Natural killer cell (primary cell): Measurements from ENCODE around the gene RGS10. TPM values are rescaled to one million over a fixed set of nuclear protein-coding genes. Genes with fewer than 3 reads are reported as not detected.
"Not testable (repeated sequence)": the region's sequence is repeated elsewhere in the genome, so short reads cannot be mapped to it uniquely, and the experiment has no call there.

Experiments used
- ATAC-seq, 3 donors: fragments of 150-1000 bp in 2 of 3; fragments of 200-7000 bp in 1 of 3; cut with Tn5 transposase; 1 replicate in 1 of 3; 2 replicates in 2 of 3; pipeline ENCODE4 v1.10.0; 2021; ENCODE audit warnings: mild to moderate bottlenecking in 2 of 3, moderate library complexity in 2 of 3
- DNase-seq, 2 donors: peaks; one replicate each; pipeline versions ENCODE4 v3.0.0 to v3.0.0-alpha.2; 2013 to 2021; ENCODE audit warnings: mixed read lengths in 1 of 2
- H3K27ac ChIP-seq: one replicate; pipeline ENCODE4 v1.5.1; 2013; ENCODE audit warnings: mild to moderate bottlenecking, low read length
- H3K27me3 ChIP-seq: one replicate; pipeline ENCODE4 v1.6.1; 2013; ENCODE audit warnings: low read length; ENCODE audit not compliant: control insufficient read depth, insufficient read depth
- H3K36me3 ChIP-seq: one replicate; pipeline ENCODE4 v1.6.1; 2013; ENCODE audit warnings: low read length; ENCODE audit not compliant: control insufficient read depth, insufficient read depth
- H3K4me1 ChIP-seq: one replicate; pipeline ENCODE4 v1.6.1; 2013; ENCODE audit warnings: low read length; ENCODE audit not compliant: control insufficient read depth, insufficient read depth
- H3K4me3 ChIP-seq: one replicate; pipeline ENCODE4 v1.5.1; 2013; ENCODE audit warnings: low read length
- H3K9me3 ChIP-seq: one replicate; pipeline ENCODE4 v1.6.1; 2013; ENCODE audit warnings: low read length; ENCODE audit not compliant: control insufficient read depth, insufficient read depth
- H3K27ac Mint-ChIP-seq, 2 donors: one replicate each; pipeline ENCODE4 v1.8.0; 2022; ENCODE audit warnings: mild to moderate bottlenecking in 2 of 2, mixed read lengths in 2 of 2, moderate library complexity in 1 of 2
- H3K27me3 Mint-ChIP-seq, 2 donors: one replicate each; pipeline ENCODE4 v1.8.0; 2022; ENCODE audit warnings: low read depth in 2 of 2, mixed read lengths in 2 of 2
- H3K36me3 Mint-ChIP-seq: one replicate; pipeline ENCODE4 v1.8.0; 2022; ENCODE audit warnings: mixed read lengths
- H3K4me1 Mint-ChIP-seq, 2 donors: one replicate each; pipeline ENCODE4 v1.8.0; 2022; ENCODE audit warnings: mixed read lengths in 2 of 2
- H3K4me3 Mint-ChIP-seq: one replicate; pipeline ENCODE4 v1.8.0; 2022; ENCODE audit warnings: mild to moderate bottlenecking, moderate library complexity, mixed read lengths
- H3K9me3 Mint-ChIP-seq, 2 donors: one replicate each; pipeline ENCODE4 v1.8.0; 2022; ENCODE audit warnings: mixed read lengths in 2 of 2
- CTCF ChIP-seq: fragments of 200-600 bp; IDR thresholded peaks from one replicate; pipeline ENCODE4 v1.8.0; 2022; ENCODE audit warnings: antibody characterized with exemption
- WGBS: methylation state at CpG from one replicate; pipeline ENCODE4 v1.1.7; 2013; ENCODE audit warnings: missing lambda C conversion rate; ENCODE audit not compliant: insufficient coverage; 5-methylcytosine and 5-hydroxymethylcytosine counted together
- intact Hi-C: fragments of 100-400 bp; cut with micrococcal nuclease; formaldehyde crosslinking; loops from one replicate; pipeline ENCODE4 v1.14.2; 2022
- total RNA-seq, 4 donors: library from RNA; stranded (reverse); fragments of 120-200 nt in 1 of 4; gene quantifications; one replicate each; pipeline versions ENCODE4 v1.2.3 to v1.2.4, GENCODE V29; 2013 to 2022

The RGS10 gene
- total RNA-seq, 3 donors from 2014 or later (not counting 1 experiment from before 2014, with no cell fraction given) = 13.5 to 25.7 (median 21.4) TPM

DNA sequence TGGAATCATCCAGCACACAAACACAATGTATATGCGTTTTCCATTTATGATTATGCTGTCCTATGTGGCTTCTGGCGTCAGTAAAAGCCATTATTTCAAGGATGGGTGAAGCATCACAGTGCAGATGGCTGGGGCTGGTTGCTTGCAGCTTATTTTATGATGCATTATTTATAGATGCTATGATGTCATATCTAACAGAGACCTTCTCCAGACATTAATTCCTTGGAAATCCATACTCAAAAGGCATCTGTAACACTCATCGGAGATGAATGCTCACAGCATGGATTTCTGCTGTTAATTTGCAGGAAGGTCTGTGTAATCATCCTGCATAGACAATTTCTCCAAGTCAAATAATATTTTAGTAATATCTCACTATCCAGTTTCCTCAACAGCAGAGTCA, 7.2 kb downstream of the RGS10 start:
- Mint-ChIP-seq H3K9me3 (no peaks in the 10 kb centered on the region), H3K27ac (no peak overlapping the region)

DNA sequence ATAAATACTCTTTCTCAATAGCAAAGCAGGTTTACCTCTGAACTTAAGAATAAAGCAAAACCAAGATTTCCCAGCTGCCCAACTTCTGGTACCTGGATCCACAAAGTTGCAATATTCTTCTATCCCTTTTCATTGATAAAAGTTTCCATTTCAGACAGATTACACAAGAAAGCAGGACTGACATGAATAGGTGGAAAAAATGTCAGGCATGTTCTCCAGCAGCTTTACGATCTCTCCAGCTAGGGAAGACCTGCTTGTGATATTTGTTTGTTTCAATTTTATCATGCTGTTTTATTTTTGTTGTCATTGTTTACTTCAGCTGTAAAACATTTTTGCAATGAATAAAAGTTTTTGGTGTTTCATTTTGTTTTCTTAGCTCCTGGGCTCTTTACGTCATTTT, 9.0 kb downstream of the RGS10 start:
- Mint-ChIP-seq H3K4me3 (no peak overlapping the region), H3K27me3 (no peaks in the 10 kb centered on the region), H3K9me3 (no peaks in the 10 kb centered on the region), H3K4me1 (peaks cover 5 to 6% of the 10 kb centered on the region in 2 donors), H3K36me3 (no peaks in the 10 kb centered on the region), H3K27ac (no peak overlapping the region)
- ATAC-seq (no peak), DNase-seq (no peak)
- H3K36me3 ChIP-seq = no peaks in the 10 kb centered on the region
- no peak overlapping the region for H3K4me3 ChIP-seq
- no peak for TF ChIP-seq CTCF
- no peaks in the 10 kb centered on the region for H3K9me3 ChIP-seq
- no peaks in the 10 kb centered on the region for H3K27me3 ChIP-seq
- WGBS = 100% methylated on average over 1 of the region's 2 CpGs
- H3K4me1 ChIP-seq = peaks cover 5% of the 10 kb centered on the region
- intact Hi-C loops = no loop called here
- no peak overlapping the region for H3K27ac ChIP-seq

More for the DNA sequence above, 7.2 kb downstream of the RGS10 start:
- H3K4me3 Mint-ChIP-seq = no peak overlapping the region
- DNase-seq = no peak
- no peaks in the 10 kb centered on the region for H3K36me3 Mint-ChIP-seq
- no peaks in the 10 kb centered on the region for H3K27me3 Mint-ChIP-seq
- Histone ChIP-seq H3K27me3 (no peaks in the 10 kb centered on the region), H3K27ac (no peak overlapping the region), H3K4me1 (peaks cover 13% of the 10 kb centered on the region), H3K9me3 (no peaks in the 10 kb centered on the region), H3K36me3 (no peaks in the 10 kb centered on the region), H3K4me3 (no peak overlapping the region)
- TF ChIP-seq CTCF = no peak
- WGBS = 91% methylated on average over 3 of the region's 3 CpGs
- no peak for ATAC-seq
- intact Hi-C loops = no loop called here
- H3K4me1 Mint-ChIP-seq = peaks cover 11% of the 10 kb centered on the region in 2 donors

DNA sequence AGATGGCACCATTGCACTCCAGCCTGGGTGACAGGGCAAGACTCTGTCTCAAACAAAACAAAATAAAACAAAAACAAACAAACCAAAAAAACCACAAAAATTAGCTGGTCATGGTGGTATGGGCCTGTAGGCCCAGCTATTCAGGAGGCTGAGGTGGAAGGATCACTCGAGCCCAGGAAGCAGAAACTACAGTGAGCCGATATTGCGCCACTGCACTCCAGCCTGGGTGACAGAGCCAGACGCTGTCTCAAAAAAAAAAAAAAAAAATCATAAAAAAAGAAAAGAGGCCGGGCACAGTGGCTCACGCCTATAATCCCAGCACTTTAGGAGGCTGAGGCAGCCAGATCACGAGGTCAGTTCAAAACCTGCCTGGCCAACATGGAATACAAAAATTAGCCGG, 9.7 kb downstream of the RGS10 start:
- H3K4me3 ChIP-seq, H3K4me1 Mint-ChIP-seq, intact Hi-C loops, H3K27me3 Mint-ChIP-seq, H3K27ac ChIP-seq, H3K9me3 Mint-ChIP-seq, H3K9me3 ChIP-seq, H3K36me3 ChIP-seq, H3K27me3 ChIP-seq, DNase-seq, H3K27ac Mint-ChIP-seq, H3K36me3 Mint-ChIP-seq, H3K4me3 Mint-ChIP-seq, H3K4me1 ChIP-seq, ATAC-seq: not testable (repeated sequence)
- 96% methylated on average over 8 of the region's 8 CpGs for WGBS

DNA sequence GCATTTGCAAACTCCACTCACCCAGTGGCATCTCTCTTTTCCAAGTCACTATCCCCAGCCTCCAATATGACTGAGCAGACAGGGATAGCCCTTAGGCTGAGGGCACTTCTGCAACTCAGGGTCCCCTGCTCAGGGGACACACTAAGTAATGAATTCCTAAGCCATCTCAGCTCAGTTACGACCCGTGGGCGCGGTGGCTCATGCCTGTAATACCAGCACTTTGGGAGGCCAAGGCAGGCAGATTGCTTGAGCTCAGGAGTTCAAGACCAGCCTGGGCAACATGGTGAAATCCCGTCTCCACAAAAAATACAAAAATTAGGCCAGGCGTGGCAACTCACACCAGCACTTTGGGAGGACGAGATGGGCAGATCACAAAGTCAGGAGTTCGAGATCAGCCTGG, 10.3 kb downstream of the RGS10 start:
- H3K4me1 Mint-ChIP-seq, H3K9me3 Mint-ChIP-seq, H3K4me1 ChIP-seq, H3K27ac ChIP-seq, DNase-seq, H3K4me3 Mint-ChIP-seq, ATAC-seq, intact Hi-C loops, H3K27me3 ChIP-seq, H3K27ac Mint-ChIP-seq, H3K9me3 ChIP-seq, H3K36me3 Mint-ChIP-seq, H3K36me3 ChIP-seq, H3K27me3 Mint-ChIP-seq, H3K4me3 ChIP-seq: not testable (repeated sequence)
- WGBS = 91% methylated on average over 8 of the region's 8 CpGs

DNA sequence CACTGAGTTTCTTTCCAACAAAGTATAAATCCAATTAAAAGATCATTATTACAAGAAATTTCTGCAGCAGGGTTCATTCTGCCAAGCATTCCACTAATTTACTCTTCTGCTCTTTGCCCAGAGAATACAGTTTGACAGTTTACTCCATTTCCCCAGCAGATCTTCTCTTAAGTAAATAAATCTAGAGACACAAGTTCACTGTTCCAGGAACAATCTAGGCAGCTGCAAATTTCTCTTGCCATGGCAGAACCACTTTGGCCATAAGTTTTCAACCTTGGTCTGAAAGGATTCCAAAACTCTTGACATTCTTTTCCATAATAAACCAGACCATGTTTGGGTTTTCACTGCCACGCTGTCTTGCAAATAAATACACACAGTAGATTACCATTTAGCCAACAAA, 11.5 kb downstream of the RGS10 start:
- H3K4me3 ChIP-seq = no peak overlapping the region
- no peaks in the 10 kb centered on the region for H3K4me1 ChIP-seq
- Mint-ChIP-seq H3K36me3 (no peaks in the 10 kb centered on the region), H3K4me3 (no peak overlapping the region), H3K27ac (no peak overlapping the region), H3K4me1 (peaks cover 0 to 6% of the 10 kb centered on the region in 2 donors), H3K27me3 (no peaks in the 10 kb centered on the region), H3K9me3 (no peaks in the 10 kb centered on the region)
- ATAC-seq (no peak), DNase-seq (no peak)
- no peaks in the 10 kb centered on the region for H3K27me3 ChIP-seq
- WGBS = 100% methylated on average over 1 of the region's 1 CpG
- H3K27ac ChIP-seq = no peak overlapping the region
- intact Hi-C loops = no loop called here
- no peaks in the 10 kb centered on the region for H3K9me3 ChIP-seq
- H3K36me3 ChIP-seq = no peaks in the 10 kb centered on the region
- no peak for TF ChIP-seq CTCF

- H3K4me3 Mint-ChIP-seq, H3K4me1 Mint-ChIP-seq, H3K27ac Mint-ChIP-seq: not testable (repeated sequence)
These were observed 13.8 kb downstream of the RGS10 start for GRCh38 chr10:119528663-119529237.

More at GRCh38 chr10:119528663-119529237, 13.8 kb downstream of the RGS10 start:
- H3K9me3 Mint-ChIP-seq, intact Hi-C loops, H3K4me1 ChIP-seq, H3K27ac ChIP-seq, H3K27me3 ChIP-seq, H3K9me3 ChIP-seq, H3K27me3 Mint-ChIP-seq, H3K4me3 ChIP-seq, H3K36me3 Mint-ChIP-seq, ATAC-seq, DNase-seq: not testable (repeated sequence)
- H3K36me3 ChIP-seq = peaks cover 16% of the 10 kb centered on the region
- WGBS = over 99% methylated on average over 7 of the region's 8 CpGs
